ENCODE data around the gene CLSTN3. TPM values are rescaled to one million over a fixed set of nuclear protein-coding genes. Genes with fewer than 3 reads are reported as not detected.

Gene CLSTN3
- total and polyA plus RNA-seq, 2 of the 8 experiments (the other 6 are each of a cell fraction or from before 2014, with no cell fraction given): 20.4 to 26.3 TPM

DNA sequence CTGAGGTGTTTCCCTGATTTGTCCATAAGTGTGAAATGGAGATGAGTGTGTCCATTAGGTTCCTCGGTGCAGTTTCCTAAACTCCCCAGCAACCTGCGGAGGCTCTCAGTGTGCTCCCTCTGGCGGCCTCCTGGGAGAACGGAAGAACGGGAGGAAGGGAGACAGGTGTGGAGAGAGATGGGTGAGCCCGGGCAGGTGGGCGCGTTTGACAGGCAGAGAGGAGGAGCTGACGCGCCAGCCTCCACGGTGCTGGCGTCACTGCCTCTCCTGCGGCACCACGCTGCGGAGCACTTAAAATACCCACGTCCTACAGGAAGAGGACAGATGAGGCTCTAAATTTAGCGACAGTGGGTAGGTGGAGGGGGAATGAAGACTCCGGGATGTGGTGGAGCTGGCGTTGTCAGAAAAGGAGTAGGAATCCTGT is 32.5 kb downstream of the CLSTN3 start (continued):
- peak; percentile 29; the same call in 1 of the 2 replicates for TF ChIP-seq TBP (IDR thresholded peaks at IDR 0.05; ENCODE audit: low read depth, low read length)
- no peak for TF ChIP-seq RNF2 (IDR thresholded peaks at IDR 0.05; ENCODE audit: borderline replicate concordance, low read depth, low read length, missing control alignments, poor library complexity, severe bottlenecking)
- no peak for TF ChIP-seq SUZ12 (IDR thresholded peaks at IDR 0.05; ENCODE audit: low read length)
- TF ChIP-seq SIN3A (conservative IDR thresholded peaks at IDR 0.05 in 1 of 2, IDR thresholded peaks at IDR 0.05 in 1 of 2; ENCODE audit: low read depth in 1 of 2, low read length in 2 of 2): 0 out of 4 replicates have a peak, but pooled peaks of 1 of the 2 experiments have one; percentile 18
- TF ChIP-seq TCF12 (IDR thresholded peaks at IDR 0.05; ENCODE audit: low read depth, low read length): 0 out of 2 replicates have a peak, but pooled peaks have one; percentile 52
- TF ChIP-seq POU5F1 (IDR thresholded peaks at IDR 0.05; ENCODE audit: low read depth, low read length): no peak
- peak; percentile 60; the same call in 1 of the 2 replicates for TF ChIP-seq RFX5 (IDR thresholded peaks at IDR 0.05; ENCODE audit: borderline replicate concordance, low read depth, low read length)
- TF ChIP-seq, protein P1, sequence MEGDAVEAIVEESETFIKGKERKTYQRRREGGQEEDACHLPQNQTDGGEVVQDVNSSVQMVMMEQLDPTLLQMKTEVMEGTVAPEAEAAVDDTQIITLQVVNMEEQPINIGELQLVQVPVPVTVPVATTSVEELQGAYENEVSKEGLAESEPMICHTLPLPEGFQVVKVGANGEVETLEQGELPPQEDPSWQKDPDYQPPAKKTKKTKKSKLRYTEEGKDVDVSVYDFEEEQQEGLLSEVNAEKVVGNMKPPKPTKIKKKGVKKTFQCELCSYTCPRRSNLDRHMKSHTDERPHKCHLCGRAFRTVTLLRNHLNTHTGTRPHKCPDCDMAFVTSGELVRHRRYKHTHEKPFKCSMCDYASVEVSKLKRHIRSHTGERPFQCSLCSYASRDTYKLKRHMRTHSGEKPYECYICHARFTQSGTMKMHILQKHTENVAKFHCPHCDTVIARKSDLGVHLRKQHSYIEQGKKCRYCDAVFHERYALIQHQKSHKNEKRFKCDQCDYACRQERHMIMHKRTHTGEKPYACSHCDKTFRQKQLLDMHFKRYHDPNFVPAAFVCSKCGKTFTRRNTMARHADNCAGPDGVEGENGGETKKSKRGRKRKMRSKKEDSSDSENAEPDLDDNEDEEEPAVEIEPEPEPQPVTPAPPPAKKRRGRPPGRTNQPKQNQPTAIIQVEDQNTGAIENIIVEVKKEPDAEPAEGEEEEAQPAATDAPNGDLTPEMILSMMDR (IDR thresholded peaks at IDR 0.05; ENCODE audit: control extremely low read depth in 1 of 3, insufficient read depth in 1 of 3, low read depth in 1 of 3, low read length in 3 of 3): peak; percentile 66 to 84 (median 74)
- no peak for TF ChIP-seq SP2 (IDR thresholded peaks at IDR 0.05; ENCODE audit: low read length)
